ENCODE results near the gene TIGAR. TPM values are rescaled to one million over a fixed set of nuclear protein-coding genes. Genes with fewer than 3 reads are reported as not detected.

The TIGAR gene
- total and polyA plus RNA-seq, 2 donors (not counting 3 experiments of a cell fraction or from before 2014, with no cell fraction given), result 5.6 to 31.2 TPM

DNA sequence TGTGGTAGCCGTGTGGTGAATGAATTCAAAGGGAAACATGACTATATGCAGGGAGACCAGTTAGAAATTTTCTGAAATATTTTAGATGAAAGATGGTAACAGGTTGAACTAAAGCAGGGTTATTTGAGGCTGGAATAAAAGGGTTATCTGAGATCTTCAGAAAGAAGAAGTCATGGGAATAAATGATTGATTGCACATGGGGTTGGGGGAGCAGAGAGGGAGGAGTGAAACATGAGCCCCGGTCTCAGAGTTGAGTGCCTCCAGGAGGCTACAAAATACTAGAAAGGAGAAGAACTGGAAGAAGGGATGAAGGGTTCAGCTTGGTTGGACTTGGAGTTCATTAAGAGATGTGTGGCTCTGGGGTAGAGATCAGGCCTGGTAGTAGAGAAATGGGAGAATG lies 74.8 kb downstream of the TIGAR start:
- TF ChIP-seq MYC (IDR thresholded peaks at IDR 0.05; ENCODE audit: low read depth, low read length), result no peak
- no peak for TF ChIP-seq EZH2 (IDR thresholded peaks at IDR 0.05; ENCODE audit: borderline replicate concordance, low read depth, low read length, severe bottlenecking)
- no peak for TF ChIP-seq JUN (IDR thresholded peaks at IDR 0.05; ENCODE audit: borderline replicate concordance, insufficient read depth, insufficient read length, low read depth)
- no peak for TF ChIP-seq GATA2 (IDR thresholded peaks at IDR 0.05; ENCODE audit: insufficient read depth, insufficient read length, low read depth, low read length)
- TF ChIP-seq, protein P1, sequence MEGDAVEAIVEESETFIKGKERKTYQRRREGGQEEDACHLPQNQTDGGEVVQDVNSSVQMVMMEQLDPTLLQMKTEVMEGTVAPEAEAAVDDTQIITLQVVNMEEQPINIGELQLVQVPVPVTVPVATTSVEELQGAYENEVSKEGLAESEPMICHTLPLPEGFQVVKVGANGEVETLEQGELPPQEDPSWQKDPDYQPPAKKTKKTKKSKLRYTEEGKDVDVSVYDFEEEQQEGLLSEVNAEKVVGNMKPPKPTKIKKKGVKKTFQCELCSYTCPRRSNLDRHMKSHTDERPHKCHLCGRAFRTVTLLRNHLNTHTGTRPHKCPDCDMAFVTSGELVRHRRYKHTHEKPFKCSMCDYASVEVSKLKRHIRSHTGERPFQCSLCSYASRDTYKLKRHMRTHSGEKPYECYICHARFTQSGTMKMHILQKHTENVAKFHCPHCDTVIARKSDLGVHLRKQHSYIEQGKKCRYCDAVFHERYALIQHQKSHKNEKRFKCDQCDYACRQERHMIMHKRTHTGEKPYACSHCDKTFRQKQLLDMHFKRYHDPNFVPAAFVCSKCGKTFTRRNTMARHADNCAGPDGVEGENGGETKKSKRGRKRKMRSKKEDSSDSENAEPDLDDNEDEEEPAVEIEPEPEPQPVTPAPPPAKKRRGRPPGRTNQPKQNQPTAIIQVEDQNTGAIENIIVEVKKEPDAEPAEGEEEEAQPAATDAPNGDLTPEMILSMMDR (IDR thresholded peaks at IDR 0.05; ENCODE audit: extremely low read depth in 1 of 2, insufficient read depth in 1 of 2, low read depth in 1 of 2, low read length in 2 of 2), result no peak
- TF ChIP-seq, protein P2, sequence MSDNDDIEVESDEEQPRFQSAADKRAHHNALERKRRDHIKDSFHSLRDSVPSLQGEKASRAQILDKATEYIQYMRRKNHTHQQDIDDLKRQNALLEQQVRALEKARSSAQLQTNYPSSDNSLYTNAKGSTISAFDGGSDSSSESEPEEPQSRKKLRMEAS (IDR thresholded peaks at IDR 0.05; ENCODE audit: insufficient read depth, insufficient read length), result no peak
- Histone ChIP-seq H3K27ac (ENCODE audit: insufficient read depth, low read depth, low read length) (no peak overlapping the region), H3K36me3 (ENCODE audit: control insufficient read depth in 2 of 2, extremely low read depth in 1 of 2, insufficient read depth in 2 of 2, low read length in 2 of 2) (no peaks in the 10 kb centered on the region), H3K9me1 (replicated peaks; ENCODE audit: control insufficient read depth, extremely low read depth, insufficient read depth, low read length) (no peaks in the 10 kb centered on the region), H2AFZ (ENCODE audit: low read depth, low read length) (no peak overlapping the region), H4K20me1 (replicated peaks; ENCODE audit: control insufficient read depth, extremely low read depth, insufficient read depth, low read length) (no peaks in the 10 kb centered on the region), H3K4me3 (replicated peaks in 1 of 3; ENCODE audit: insufficient read depth in 1 of 3, low read depth in 1 of 3, low read length in 3 of 3) (no peak overlapping the region), H3K4me2 (ENCODE audit: insufficient read depth, low read length) (no peak overlapping the region), H3K9ac (replicated peaks; ENCODE audit: extremely low read depth, insufficient read depth, low read length) (no peak overlapping the region), H3K27me3 (ENCODE audit: control insufficient read depth in 2 of 2, insufficient read depth in 2 of 2, low read length in 2 of 2) (no peaks in the 10 kb centered on the region), H3K9me3 (replicated peaks; ENCODE audit: control insufficient read depth, insufficient read depth, low read length) (no peaks in the 10 kb centered on the region), H3K79me2 (ENCODE audit: control insufficient read depth, insufficient read depth, low read length) (no peaks in the 10 kb centered on the region), H3K4me1 (ENCODE audit: control insufficient read depth, extremely low read depth, insufficient read depth, low read length) (no peaks in the 10 kb centered on the region)
- CTCF ChIA-PET, result no interaction called here
- FAIRE-seq, result no peak
- POLR2A ChIA-PET, result no interaction called here
- DNase-seq (ENCODE audit: low read depth, low spot score), result no peak
- dilution Hi-C loops (cut with MboI; ENCODE audit: extremely low pct_ligation_motif_present, low sequenced_read_pairs) (no loop called here), intact Hi-C loops (cut with micrococcal nuclease) (no loop called here)
- BruUV-seq (replicated peaks), result no TSS peak

DNA sequence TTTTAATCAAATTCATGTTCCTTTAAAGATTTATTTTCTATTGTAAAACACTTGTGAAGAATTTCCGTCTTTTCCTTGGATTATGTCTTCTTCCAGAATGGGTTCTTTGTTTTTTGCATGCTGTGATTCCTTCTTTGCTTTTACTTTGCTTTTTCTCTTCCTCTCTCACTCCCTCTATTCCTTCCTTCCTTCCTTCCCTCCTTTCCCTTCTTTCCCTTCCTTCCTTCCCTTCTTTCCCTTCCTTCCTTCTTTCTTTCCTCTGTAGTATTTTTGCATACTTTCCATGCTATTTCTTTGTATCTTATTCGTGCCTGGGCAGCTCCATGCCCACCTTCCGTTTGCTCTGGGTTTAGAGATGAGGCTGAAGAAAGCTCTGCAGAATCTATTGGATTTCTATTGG lies 80.1 kb downstream of the TIGAR start:
- dilution Hi-C loops (cut with MboI; ENCODE audit: extremely low pct_ligation_motif_present, low sequenced_read_pairs), result no loop called here
- no peak overlapping the region for H3K9ac ChIP-seq (replicated peaks; ENCODE audit: extremely low read depth, insufficient read depth, low read length)
- intact Hi-C loops (cut with micrococcal nuclease), result no loop called here
- H4K20me1 ChIP-seq (replicated peaks; ENCODE audit: control insufficient read depth, extremely low read depth, insufficient read depth, low read length), result no peaks in the 10 kb centered on the region
- POLR2A ChIA-PET, result no interaction called here
- BruUV-seq (replicated peaks), result no TSS peak
- no peaks in the 10 kb centered on the region for H3K9me3 ChIP-seq (replicated peaks; ENCODE audit: control insufficient read depth, insufficient read depth, low read length)
- no peak for DNase-seq (ENCODE audit: low read depth, low spot score)
- H3K9me1 ChIP-seq (replicated peaks; ENCODE audit: control insufficient read depth, extremely low read depth, insufficient read depth, low read length), result no peaks in the 10 kb centered on the region
- no peaks in the 10 kb centered on the region for H3K79me2 ChIP-seq (ENCODE audit: control insufficient read depth, insufficient read depth, low read length)
- TF ChIP-seq, protein P1 (IDR thresholded peaks at IDR 0.05; ENCODE audit: extremely low read depth in 1 of 2, insufficient read depth in 1 of 2, low read depth in 1 of 2, low read length in 2 of 2), result no peak
- TF ChIP-seq EZH2 (IDR thresholded peaks at IDR 0.05; ENCODE audit: borderline replicate concordance, low read depth, low read length, severe bottlenecking) (no peak), GATA2 (IDR thresholded peaks at IDR 0.05; ENCODE audit: insufficient read depth, insufficient read length, low read depth, low read length) (no peak), MYC (IDR thresholded peaks at IDR 0.05; ENCODE audit: low read depth, low read length) (no peak), POLR2AphosphoS5 (IDR thresholded peaks at IDR 0.05; ENCODE audit: insufficient read depth, low read depth, low read length) (no peak), JUN (IDR thresholded peaks at IDR 0.05; ENCODE audit: borderline replicate concordance, insufficient read depth, insufficient read length, low read depth) (no peak), FOS (IDR thresholded peaks at IDR 0.05; ENCODE audit: borderline replicate concordance, insufficient read depth, low read length) (no peak), POLR2A (IDR thresholded peaks at IDR 0.05; ENCODE audit: low read depth, low read length) (no peak)
- TF ChIP-seq, protein P2 (IDR thresholded peaks at IDR 0.05; ENCODE audit: insufficient read depth, insufficient read length), result no peak
- H3K27me3 ChIP-seq (ENCODE audit: control insufficient read depth in 2 of 2, insufficient read depth in 2 of 2, low read length in 2 of 2), result no peaks in the 10 kb centered on the region
- no peak overlapping the region for H3K4me2 ChIP-seq (ENCODE audit: insufficient read depth, low read length)
- no peak overlapping the region for H2AFZ ChIP-seq (ENCODE audit: low read depth, low read length)
- H3K4me1 ChIP-seq (ENCODE audit: control insufficient read depth, extremely low read depth, insufficient read depth, low read length), result no peaks in the 10 kb centered on the region
- FAIRE-seq, result no peak
- H3K27ac ChIP-seq (ENCODE audit: insufficient read depth, low read depth, low read length), result no peak overlapping the region
- no peak overlapping the region for H3K4me3 ChIP-seq (replicated peaks in 1 of 3; ENCODE audit: insufficient read depth in 1 of 3, low read depth in 1 of 3, low read length in 3 of 3)
- CTCF ChIA-PET, result no interaction called here
- no peaks in the 10 kb centered on the region for H3K36me3 ChIP-seq (ENCODE audit: control insufficient read depth in 2 of 2, extremely low read depth in 1 of 2, insufficient read depth in 2 of 2, low read length in 2 of 2)
